GM18867 (cell line): ENCODE results near the gene ARMC5.
A peak's percentile ranks its signal among the peaks of the same experiment; 100 is the strongest.
"Not testable (repeated sequence)": the region's sequence is repeated elsewhere in the genome, so short reads cannot be mapped to it uniquely, and the experiment has no call there.

Experiments
- ATAC-seq: cut with Tn5 transposase; IDR thresholded peaks from one replicate; pipeline ENCODE4 v1.9.1; 2021; ENCODE audit warnings: mild to moderate bottlenecking, moderate library complexity; ENCODE audit not compliant: unreplicated experiment

ARMC5 gene

GRCh38 chr16:31493506-31494125, 34.3 kb downstream of the ARMC5 start:
- no peak for ATAC-seq

DNA sequence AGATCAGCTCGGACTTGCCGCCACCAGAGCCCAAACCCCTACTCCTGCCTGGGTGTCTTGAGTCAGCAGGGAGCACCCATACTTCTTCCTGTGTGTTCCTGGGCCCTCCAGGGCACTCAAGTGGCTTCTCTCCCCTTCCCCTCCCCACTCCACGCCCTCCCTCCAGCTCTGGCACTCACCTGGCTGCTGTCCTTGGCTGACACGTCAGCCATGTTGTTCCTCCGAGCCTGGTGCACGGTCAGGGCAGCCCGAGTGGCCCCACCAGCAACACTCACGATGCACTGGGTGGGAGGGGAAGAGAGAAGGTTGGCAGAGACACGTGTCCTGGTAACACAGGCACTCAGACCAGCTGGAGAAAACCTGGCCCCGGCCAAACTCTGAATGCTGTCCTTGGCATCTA, 37.4 kb downstream of the ARMC5 start:
- no peak for ATAC-seq

GRCh38 chr16:31498493-31498892, 39.2 kb downstream of the ARMC5 start:
- ATAC-seq: no peak

DNA sequence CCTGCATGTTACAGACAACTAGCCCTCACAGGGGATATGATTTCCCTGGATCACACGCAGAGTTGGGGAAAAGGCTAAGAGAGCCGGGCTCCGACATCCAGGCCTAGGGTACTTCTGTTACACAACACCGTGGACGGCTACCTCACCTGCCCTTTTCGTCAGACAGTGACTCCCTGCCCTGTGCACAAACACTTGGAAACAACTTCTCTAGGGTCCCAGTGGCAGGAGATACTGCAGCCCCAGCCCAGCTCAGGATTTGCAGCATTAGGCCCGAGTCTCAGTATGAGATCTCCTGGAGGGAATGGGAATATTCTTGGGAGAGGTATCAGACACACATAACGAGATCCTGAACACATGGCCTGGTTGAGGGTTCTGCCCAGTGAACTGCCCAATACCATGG, 40.6 kb downstream of the ARMC5 start:
- ATAC-seq: no peak

GRCh38 chr16:31501226-31501965, 42.1 kb downstream of the ARMC5 start:
- no peak for ATAC-seq

DNA sequence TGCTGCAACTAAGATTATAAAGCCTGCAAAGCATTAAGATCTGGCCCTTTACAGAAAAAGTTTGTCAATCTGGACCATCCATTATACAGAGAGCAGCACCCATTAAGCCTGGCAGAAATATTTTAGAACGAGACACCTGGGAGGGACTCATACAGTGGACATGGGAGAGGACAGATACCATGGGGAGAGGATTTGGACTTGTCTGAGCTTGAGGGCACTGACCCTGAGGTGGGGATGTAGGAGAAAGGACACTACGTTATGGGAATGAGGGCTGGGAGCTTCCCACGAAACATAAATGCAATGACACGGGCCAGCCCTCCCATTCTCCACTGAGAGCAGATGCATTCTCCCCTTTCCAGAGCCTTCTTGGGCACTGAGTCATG, 42.7 kb downstream of the ARMC5 start:
- ATAC-seq: no peak

GRCh38 chr16:31502981-31503380, 43.7 kb downstream of the ARMC5 start:
- ATAC-seq: no peak

DNA sequence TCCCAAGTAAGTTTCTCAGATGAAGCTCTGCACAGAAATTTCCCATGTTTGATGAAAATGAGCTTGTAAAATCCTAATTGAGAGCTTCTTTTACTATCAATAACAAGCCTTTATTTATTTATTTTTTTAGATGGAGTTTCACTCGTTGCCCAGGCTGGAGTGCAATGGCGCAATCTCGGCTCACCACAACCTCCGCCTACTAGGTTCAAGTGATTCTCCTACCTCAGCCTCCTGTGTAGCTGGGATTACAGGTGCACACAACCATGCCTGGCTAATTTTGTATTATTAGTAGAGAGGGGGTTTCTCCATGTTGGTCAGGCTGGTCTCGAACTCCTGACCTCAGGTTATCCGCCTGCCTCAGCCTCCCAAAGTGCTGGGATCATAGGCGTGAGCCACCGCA, 44.3 kb downstream of the ARMC5 start:
- not testable (repeated sequence) for ATAC-seq

GRCh38 chr16:31504159-31504558, 44.9 kb downstream of the ARMC5 start:
- no peak for ATAC-seq

DNA sequence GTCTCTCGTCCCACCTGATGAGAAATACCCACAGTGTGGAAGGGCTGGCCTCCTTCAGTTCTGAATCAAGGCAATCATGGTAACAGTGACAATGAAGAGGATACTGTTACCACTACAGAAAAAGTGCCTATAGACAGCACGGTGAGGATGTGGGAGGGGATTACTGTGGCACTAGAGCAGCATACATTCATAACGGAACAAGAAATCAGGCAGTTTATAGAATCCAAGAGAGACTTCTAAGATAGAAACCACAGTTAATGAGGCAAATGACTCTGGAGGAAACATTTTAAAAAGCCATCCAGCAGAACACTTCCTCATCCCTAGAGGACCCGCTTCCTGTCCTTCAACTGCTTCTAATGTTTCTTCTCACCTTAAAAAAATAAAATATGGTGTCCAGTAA, 46.2 kb downstream of the ARMC5 start:
- no peak for ATAC-seq

DNA sequence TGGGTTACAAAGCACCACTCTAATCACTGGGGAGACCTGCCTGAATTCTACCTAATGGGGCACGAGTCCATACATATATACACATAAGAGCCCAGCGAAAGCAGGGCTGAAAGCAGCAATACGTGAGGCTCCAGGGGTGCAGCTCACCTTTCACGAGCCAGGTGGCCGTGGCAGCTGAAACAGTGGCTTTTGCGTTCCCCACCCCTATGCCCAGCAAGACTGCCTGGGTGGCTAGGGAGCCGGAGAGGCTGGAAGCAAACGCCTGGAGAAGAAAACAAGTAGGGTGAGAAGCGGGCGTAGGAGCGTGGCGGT, 48.3 kb downstream of the ARMC5 start:
- peak; percentile 6 for ATAC-seq

DNA sequence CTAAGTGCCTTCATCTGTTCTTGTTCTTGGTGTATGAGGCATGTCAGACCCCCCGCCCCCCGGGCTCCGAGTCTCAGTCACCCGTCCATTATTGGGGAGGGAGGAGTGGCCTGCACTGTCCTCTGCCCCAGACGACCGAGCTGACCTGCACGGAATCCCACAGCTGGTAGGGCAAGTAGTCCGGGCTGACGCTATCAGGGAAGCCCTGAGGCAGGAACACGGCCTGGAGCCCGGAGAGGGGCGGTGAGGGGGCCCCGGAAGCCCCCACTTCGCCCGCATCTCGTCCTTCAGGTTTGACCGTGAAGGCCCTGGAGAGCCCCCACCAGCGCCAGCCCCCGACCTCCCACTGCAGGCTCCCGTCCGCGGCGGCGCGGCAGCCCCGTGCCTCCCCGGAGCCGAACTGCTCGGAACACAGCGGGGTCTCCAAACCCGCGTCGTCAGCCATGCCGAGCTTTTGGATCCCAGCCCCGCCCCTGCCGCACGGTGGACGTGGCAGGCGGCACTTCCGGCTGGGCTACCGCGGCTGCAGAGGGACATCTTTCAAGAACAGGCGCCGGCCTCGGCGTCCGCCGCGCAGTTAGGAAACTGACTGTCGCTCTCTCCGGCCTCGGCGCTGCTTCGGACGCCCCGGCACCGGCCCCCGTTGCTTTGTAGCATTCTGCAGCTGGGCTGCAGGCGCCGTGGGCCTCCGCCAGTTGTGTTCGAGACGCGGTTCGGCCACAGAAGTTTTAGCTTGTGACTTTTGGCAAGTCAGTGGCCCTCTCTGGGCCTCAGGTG, 48.8 kb downstream of the ARMC5 start, which contains the start of gene RUSF1:
Gene RUSF1 (minus strand): TSS at position 463 of the 777 bp plus-strand sequence. CDS start 18 bp downstream, at position 445.
- peak; percentile 91 for ATAC-seq

GRCh38 chr16:31508706-31509195, 49.5 kb downstream of the ARMC5 start:
- no peak for ATAC-seq

DNA sequence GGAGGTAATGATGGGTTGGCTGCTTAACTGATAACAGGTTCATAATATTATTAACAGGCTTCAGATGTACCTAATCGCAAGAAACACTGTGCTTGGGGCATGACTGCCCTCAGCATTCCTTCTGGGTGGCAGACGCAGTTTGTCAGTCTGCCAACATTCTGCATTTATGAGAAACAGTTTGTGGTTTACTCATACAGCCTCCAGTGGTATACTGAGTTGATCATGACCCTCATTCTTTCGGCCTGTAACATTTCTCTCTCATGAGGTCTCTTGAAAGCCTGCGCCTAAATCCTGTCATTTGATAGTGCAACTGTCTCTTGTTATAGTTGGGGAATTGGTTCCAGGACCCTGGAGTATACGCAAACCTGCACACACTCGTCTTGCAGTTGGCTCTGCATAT, 53.8 kb downstream of the ARMC5 start:
- no peak for ATAC-seq

- no peak for ATAC-seq
These were observed 54.6 kb downstream of the ARMC5 start for GRCh38 chr16:31513884-31514283.
